Stomach (tissue), 4 donors: ENCODE data around the gene NYNRIN.

Source experiments
- CTCF ChIP-seq, 7 experiments: fragments of 450-650 bp in 4 of 7; fragments of 200-600 bp in 3 of 7; sonication (generic) in 3 of 7; IDR thresholded peaks; one replicate each; pipeline ENCODE4 v1.5.1; 2016 to 2019; ENCODE audit warnings: antibody characterized with exemption in 7 of 7, control low read depth in 2 of 7, mild to moderate bottlenecking in 1 of 7
- EP300 ChIP-seq: sonication (generic); formaldehyde crosslinking; IDR thresholded peaks from one replicate; pipeline ENCODE4 v1.6.1; 2017; ENCODE audit warnings: antibody characterized with exemption
- POLR2A ChIP-seq, 4 donors: fragments of 450-650 bp; IDR thresholded peaks; one replicate each; pipeline ENCODE4 v1.6.1; 2016; ENCODE audit warnings: antibody characterized with exemption in 4 of 4, control low read depth in 2 of 4, mild to moderate bottlenecking in 1 of 4, moderate library complexity in 1 of 4
- POLR2AphosphoS5 ChIP-seq, 3 donors: sonication (generic); formaldehyde crosslinking; IDR thresholded peaks; one replicate each; pipeline ENCODE4 v1.6.1; 2016; ENCODE audit warnings: antibody characterized with exemption in 3 of 3

- TF ChIP-seq POLR2AphosphoS5 (IDR thresholded peaks at IDR 0.05) (no peak), CTCF (IDR thresholded peaks at IDR 0.05) (no peak), POLR2A (IDR thresholded peaks at IDR 0.05) (no peak), EP300 (no peak)
Observed at GRCh38 chr14:24439257-24439656, 40.5 kb downstream of the NYNRIN start.
